ENCODE measurements around the gene PPP1R9B.

The PPP1R9B gene

DNA sequence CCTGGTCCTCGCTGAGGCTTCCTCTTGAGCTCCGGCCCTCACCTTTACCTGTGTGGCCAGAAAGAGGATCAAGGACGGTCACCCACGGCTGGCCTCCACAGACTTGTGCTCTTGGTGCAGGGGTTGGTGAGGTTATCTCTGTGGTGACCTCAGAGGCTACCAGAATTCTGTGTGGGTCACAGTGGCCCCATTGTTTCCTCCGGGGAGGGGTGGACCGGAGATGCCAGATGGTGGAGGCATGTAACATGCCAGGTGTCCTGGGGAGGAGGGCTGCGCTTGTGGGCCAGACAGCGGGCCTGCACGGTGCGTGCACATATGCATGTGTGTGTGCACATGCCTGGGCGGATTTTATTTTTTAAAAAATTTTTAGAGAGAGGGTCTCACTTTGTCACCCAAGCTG, 21.7 kb upstream of the PPP1R9B start:
- Histone ChIP-seq H3K4me3 (ENCODE audit: low read length in 2 of 2) (no peak overlapping the region), H3K36me3 (ENCODE audit: control insufficient read depth in 2 of 2, insufficient read depth in 2 of 2, low read length in 2 of 2) (no peaks in the 10 kb centered on the region), H3K4me1 (ENCODE audit: control insufficient read depth in 2 of 2, insufficient read depth in 2 of 2, low read length in 2 of 2) (peaks cover 2 to 8% of the 10 kb centered on the region in 2 donors), H3K27me3 (ENCODE audit: control insufficient read depth in 2 of 2, insufficient read depth in 2 of 2, low read length in 2 of 2) (no peaks in the 10 kb centered on the region), H3K27ac (ENCODE audit: low read depth in 2 of 2, low read length in 2 of 2) (no peak overlapping the region), H3K9me3 (ENCODE audit: control insufficient read depth in 2 of 2, low read length in 2 of 2) (no peaks in the 10 kb centered on the region), H3K9ac (ENCODE audit: low read depth in 1 of 2, low read length in 2 of 2) (no peak overlapping the region)

DNA sequence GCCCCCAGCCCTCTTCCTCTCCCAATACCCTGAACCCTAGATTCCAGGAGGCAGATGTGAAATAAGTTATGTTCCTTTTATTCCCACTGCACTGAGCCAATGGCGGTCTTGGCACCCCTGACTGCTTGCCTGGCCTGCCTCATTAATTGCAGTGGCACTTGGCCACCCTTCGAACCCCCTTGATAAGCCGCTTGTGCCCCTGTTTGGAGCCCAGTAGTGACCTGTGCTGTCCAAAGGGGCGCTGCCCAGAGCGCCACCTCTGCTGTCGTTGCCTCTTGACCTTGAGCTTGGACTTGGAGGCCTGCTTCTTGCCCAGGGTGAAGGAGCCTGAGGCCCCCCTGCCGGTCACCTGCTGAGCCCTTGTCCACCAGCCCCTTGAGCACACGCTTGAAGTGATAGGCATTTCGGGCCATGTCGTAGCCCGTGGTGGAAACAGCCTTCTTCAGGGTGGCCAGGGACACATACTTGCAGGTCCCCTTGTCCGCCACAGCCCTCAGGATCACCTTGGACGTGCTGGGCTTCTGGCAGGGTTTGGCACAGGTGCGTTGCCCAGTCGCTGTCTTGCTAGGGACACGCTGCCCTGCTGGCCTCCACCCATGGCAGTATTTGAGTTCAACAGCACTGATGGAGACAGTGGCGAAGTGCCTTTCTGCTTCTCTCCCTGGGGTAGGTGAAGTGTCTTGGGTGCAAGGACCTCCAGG, 21.0 kb upstream of the PPP1R9B start:
- H3K27ac ChIP-seq (ENCODE audit: low read depth in 2 of 2, low read length in 2 of 2): no peak overlapping the region

DNA sequence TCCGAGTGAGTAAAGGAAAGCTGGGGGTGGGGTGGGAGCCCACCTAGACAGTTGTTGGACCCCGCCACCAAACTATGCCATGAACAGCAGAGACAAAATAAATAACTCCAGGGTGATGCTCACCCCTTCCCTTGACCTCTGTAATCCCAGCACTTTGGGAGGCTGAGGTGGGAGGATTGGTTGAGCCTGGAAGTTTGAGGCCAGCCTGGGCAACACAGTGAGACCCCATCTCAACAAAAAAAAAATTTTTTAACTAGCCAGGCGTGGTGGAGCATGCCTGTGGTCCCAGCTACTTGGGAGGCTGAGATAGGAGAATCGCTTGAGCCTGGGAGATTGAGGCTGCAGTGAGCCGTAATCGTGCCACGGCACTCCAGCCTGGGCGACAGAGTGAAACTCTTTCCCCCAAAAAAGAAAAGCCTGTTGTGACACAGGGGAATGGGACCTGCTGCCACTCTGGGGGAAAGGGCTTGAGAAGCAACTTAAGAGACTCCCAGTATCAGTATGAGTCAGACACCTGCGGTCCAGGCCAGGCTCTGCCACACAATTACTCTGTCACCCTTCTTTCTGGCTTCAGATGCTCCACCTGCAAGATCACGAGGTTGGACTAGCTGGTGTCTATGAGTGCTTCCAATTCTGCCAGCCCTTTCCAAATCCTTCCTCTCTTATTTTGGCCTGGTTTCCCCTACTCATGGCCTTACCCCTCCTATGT, 20.3 kb upstream of the PPP1R9B start:
- no peak overlapping the region for H3K4me3 ChIP-seq (ENCODE audit: low read length in 2 of 2)
- no peaks in the 10 kb centered on the region for H3K27me3 ChIP-seq (ENCODE audit: control insufficient read depth in 2 of 2, insufficient read depth in 2 of 2, low read length in 2 of 2)
- H3K9me3 ChIP-seq (ENCODE audit: control insufficient read depth in 2 of 2, low read length in 2 of 2): no peaks in the 10 kb centered on the region
- no peak overlapping the region for H3K27ac ChIP-seq (ENCODE audit: low read depth in 2 of 2, low read length in 2 of 2)
- no peaks in the 10 kb centered on the region for H3K36me3 ChIP-seq (ENCODE audit: control insufficient read depth in 2 of 2, insufficient read depth in 2 of 2, low read length in 2 of 2)
- H3K9ac ChIP-seq (ENCODE audit: low read depth in 1 of 2, low read length in 2 of 2): no peak overlapping the region
- peaks cover 2 to 6% of the 10 kb centered on the region in 2 donors for H3K4me1 ChIP-seq (ENCODE audit: control insufficient read depth in 2 of 2, insufficient read depth in 2 of 2, low read length in 2 of 2)

More for the DNA sequence above, 21.0 kb upstream of the PPP1R9B start:
- H3K36me3 ChIP-seq (ENCODE audit: control insufficient read depth in 2 of 2, insufficient read depth in 2 of 2, low read length in 2 of 2): no peaks in the 10 kb centered on the region
- no peak overlapping the region for H3K4me3 ChIP-seq (ENCODE audit: low read length in 2 of 2)
- H3K4me1 ChIP-seq (ENCODE audit: control insufficient read depth in 2 of 2, insufficient read depth in 2 of 2, low read length in 2 of 2): peaks cover 2 to 8% of the 10 kb centered on the region in 2 donors
- no peaks in the 10 kb centered on the region for H3K27me3 ChIP-seq (ENCODE audit: control insufficient read depth in 2 of 2, insufficient read depth in 2 of 2, low read length in 2 of 2)
- no peaks in the 10 kb centered on the region for H3K9me3 ChIP-seq (ENCODE audit: control insufficient read depth in 2 of 2, low read length in 2 of 2)
- no peak overlapping the region for H3K9ac ChIP-seq (ENCODE audit: low read depth in 1 of 2, low read length in 2 of 2)

DNA sequence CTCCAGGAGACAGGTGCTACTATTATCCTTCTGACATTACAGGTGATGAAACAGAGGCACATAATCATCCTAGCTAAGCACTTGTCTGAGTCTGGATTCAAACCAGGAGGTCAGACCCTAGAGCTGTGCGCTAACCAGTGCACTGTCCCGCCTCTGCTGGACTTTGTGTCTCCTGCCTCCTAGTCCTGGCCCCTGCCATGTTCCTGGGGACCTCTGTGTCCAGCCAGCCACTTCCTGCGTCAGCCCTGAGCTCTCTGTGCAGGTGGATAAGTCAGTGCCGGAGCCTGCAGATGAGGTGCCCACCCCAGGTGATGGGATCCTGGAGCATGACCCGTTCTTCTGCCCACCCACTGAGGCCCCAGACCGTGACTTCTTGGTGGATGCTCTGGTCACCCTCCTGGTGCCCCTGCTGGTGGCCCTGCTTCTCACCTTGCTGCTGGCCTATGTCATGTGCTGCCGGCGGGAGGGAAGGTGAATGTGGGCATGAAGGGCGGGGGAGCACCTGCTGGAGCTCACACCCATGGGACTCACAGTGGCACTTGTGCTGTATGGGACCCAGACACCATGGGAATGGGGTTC, 19.5 kb upstream of the PPP1R9B start:
- no peaks in the 10 kb centered on the region for H3K9me3 ChIP-seq (ENCODE audit: control insufficient read depth in 2 of 2, low read length in 2 of 2)
- H3K27me3 ChIP-seq (ENCODE audit: control insufficient read depth in 2 of 2, insufficient read depth in 2 of 2, low read length in 2 of 2): no peaks in the 10 kb centered on the region
- H3K9ac ChIP-seq (ENCODE audit: low read depth in 1 of 2, low read length in 2 of 2): no peak overlapping the region
- H3K36me3 ChIP-seq (ENCODE audit: control insufficient read depth in 2 of 2, insufficient read depth in 2 of 2, low read length in 2 of 2): no peaks in the 10 kb centered on the region
- no peak overlapping the region for H3K27ac ChIP-seq (ENCODE audit: low read depth in 2 of 2, low read length in 2 of 2)
- no peak overlapping the region for H3K4me3 ChIP-seq (ENCODE audit: low read length in 2 of 2)
- peaks cover 2 to 8% of the 10 kb centered on the region in 2 donors for H3K4me1 ChIP-seq (ENCODE audit: control insufficient read depth in 2 of 2, insufficient read depth in 2 of 2, low read length in 2 of 2)

DNA sequence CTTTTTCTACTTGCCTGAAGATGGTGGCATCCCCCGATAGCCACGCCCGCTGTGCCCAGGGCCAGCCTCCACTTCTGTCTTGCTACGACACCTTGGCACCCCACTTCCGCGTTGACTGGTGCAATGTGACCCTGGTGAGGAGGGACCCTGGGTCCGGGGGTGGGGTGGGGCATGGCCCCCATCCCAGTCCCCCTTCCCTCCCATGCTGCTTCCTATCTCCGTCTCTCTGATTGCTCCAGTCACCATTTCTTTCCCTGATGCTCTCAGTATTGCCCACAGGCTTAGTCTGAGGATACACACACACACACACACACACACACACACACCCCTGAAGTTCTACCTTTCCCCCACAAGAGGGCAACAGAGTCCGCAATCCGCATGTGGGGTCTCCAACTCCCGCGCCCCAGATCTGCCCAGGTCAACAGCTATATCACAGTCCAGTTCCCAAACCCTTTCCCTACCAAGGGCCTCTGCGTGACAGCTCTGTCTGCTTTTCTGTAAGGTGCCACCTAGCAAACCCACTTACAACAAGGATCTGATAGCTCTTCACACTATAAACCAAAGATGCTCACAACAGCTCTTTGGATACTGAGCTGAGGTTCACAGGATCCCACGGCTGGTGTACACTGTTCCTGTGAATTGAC, 18.8 kb upstream of the PPP1R9B start:
- H3K9ac ChIP-seq (ENCODE audit: low read depth in 1 of 2, low read length in 2 of 2): no peak overlapping the region
- no peak overlapping the region for H3K27ac ChIP-seq (ENCODE audit: low read depth in 2 of 2, low read length in 2 of 2)
- H3K27me3 ChIP-seq (ENCODE audit: control insufficient read depth in 2 of 2, insufficient read depth in 2 of 2, low read length in 2 of 2): no peaks in the 10 kb centered on the region
- H3K4me1 ChIP-seq (ENCODE audit: control insufficient read depth in 2 of 2, insufficient read depth in 2 of 2, low read length in 2 of 2): peaks cover 2 to 8% of the 10 kb centered on the region in 2 donors
- H3K4me3 ChIP-seq (ENCODE audit: low read length in 2 of 2): no peak overlapping the region
- H3K36me3 ChIP-seq (ENCODE audit: control insufficient read depth in 2 of 2, insufficient read depth in 2 of 2, low read length in 2 of 2): no peaks in the 10 kb centered on the region
- H3K9me3 ChIP-seq (ENCODE audit: control insufficient read depth in 2 of 2, low read length in 2 of 2): no peaks in the 10 kb centered on the region

DNA sequence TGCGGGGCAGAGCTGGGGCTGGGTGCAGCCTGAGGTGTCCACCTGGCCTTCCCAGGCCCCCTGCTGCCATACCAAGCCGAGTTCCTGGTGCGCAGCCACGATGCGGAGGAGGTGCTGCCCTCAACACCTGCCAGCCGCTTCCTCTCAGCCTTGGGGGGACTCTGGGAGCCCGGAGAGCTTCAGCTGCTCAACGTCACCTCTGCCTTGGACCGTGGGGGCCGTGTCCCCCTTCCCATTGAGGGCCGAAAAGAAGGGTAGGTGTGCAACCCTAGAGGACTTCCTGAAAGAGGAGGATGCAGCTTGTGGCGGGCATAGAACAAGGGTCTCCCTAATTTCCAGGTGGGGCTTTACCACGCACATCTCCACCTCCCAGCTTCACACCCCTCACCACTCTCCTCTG, 17.8 kb upstream of the PPP1R9B start:
- H3K9ac ChIP-seq (ENCODE audit: low read depth in 1 of 2, low read length in 2 of 2): no peak overlapping the region
- no peaks in the 10 kb centered on the region for H3K36me3 ChIP-seq (ENCODE audit: control insufficient read depth in 2 of 2, insufficient read depth in 2 of 2, low read length in 2 of 2)
- H3K4me1 ChIP-seq (ENCODE audit: control insufficient read depth in 2 of 2, insufficient read depth in 2 of 2, low read length in 2 of 2): peaks cover 2 to 6% of the 10 kb centered on the region in 2 donors
- H3K27me3 ChIP-seq (ENCODE audit: control insufficient read depth in 2 of 2, insufficient read depth in 2 of 2, low read length in 2 of 2): no peaks in the 10 kb centered on the region
- H3K9me3 ChIP-seq (ENCODE audit: control insufficient read depth in 2 of 2, low read length in 2 of 2): no peaks in the 10 kb centered on the region
- no peak overlapping the region for H3K27ac ChIP-seq (ENCODE audit: low read depth in 2 of 2, low read length in 2 of 2)
- no peak overlapping the region for H3K4me3 ChIP-seq (ENCODE audit: low read length in 2 of 2)

DNA sequence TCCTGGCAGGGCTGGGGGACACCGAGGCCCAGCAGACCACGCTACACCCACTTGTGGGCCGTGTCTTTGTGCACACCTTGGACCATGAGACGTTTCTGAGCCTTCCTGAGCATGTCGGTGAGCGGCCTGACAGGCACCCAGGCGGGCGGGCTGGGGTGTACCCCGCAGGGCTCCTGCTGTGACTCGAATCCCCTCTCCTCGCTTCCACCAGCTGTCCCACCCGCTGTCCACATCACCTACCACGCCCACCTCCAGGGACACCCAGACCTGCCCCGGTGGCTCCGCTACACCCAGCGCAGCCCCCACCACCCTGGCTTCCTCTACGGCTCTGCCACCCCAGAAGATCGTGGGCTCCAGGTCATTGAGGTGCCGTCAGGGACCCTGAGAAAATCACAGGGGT, 16.9 kb upstream of the PPP1R9B start:
- Histone ChIP-seq H3K9ac (ENCODE audit: low read depth in 1 of 2, low read length in 2 of 2) (no peak overlapping the region), H3K9me3 (ENCODE audit: control insufficient read depth in 2 of 2, low read length in 2 of 2) (no peaks in the 10 kb centered on the region), H3K27me3 (ENCODE audit: control insufficient read depth in 2 of 2, insufficient read depth in 2 of 2, low read length in 2 of 2) (no peaks in the 10 kb centered on the region), H3K4me1 (ENCODE audit: control insufficient read depth in 2 of 2, insufficient read depth in 2 of 2, low read length in 2 of 2) (peaks cover 0 to 6% of the 10 kb centered on the region in 2 donors), H3K27ac (ENCODE audit: low read depth in 2 of 2, low read length in 2 of 2) (no peak overlapping the region), H3K36me3 (ENCODE audit: control insufficient read depth in 2 of 2, insufficient read depth in 2 of 2, low read length in 2 of 2) (no peaks in the 10 kb centered on the region), H3K4me3 (ENCODE audit: low read length in 2 of 2) (no peak overlapping the region)

DNA sequence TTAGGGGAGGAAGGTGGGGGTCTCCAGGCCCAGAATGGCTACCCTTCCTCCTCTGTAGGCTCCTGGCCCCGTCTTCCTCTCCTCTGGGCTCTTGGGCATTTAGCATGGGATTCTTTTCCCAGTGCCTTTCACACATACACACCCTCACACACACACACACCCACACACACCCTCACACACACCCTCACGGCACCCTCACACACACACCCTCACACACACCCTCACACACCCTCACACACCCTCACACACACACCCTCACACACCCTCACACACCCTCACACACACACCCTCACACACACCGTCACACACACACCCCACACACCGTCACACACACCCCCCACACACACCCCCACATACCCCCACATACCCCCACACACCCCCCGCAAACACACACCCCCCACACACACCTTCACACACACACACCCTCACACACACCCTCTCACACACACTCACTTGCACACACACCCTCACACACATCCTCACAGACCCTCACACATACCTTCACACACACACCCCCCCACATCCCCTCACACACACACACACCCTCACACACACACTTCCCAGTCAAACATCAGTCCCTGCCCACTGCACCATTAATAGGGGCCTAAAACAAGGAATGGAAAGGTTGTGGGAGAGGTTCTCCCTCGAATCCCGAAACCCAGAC, 16.2 kb upstream of the PPP1R9B start:
- no peaks in the 10 kb centered on the region for H3K36me3 ChIP-seq (ENCODE audit: control insufficient read depth in 2 of 2, insufficient read depth in 2 of 2, low read length in 2 of 2)
- H3K4me1 ChIP-seq (ENCODE audit: control insufficient read depth in 2 of 2, insufficient read depth in 2 of 2, low read length in 2 of 2): peaks cover 2 to 7% of the 10 kb centered on the region in 2 donors
- H3K4me3 ChIP-seq (ENCODE audit: low read length in 2 of 2): peak overlapping the region in 1 of 2 donors; percentile 17
- H3K9me3 ChIP-seq (ENCODE audit: control insufficient read depth in 2 of 2, low read length in 2 of 2): no peaks in the 10 kb centered on the region
- H3K9ac ChIP-seq (ENCODE audit: low read depth in 1 of 2, low read length in 2 of 2): no peak overlapping the region
- peak overlapping the region in 1 of 2 donors; percentile 63 for H3K27ac ChIP-seq (ENCODE audit: low read depth in 2 of 2, low read length in 2 of 2)
- no peaks in the 10 kb centered on the region for H3K27me3 ChIP-seq (ENCODE audit: control insufficient read depth in 2 of 2, insufficient read depth in 2 of 2, low read length in 2 of 2)

DNA sequence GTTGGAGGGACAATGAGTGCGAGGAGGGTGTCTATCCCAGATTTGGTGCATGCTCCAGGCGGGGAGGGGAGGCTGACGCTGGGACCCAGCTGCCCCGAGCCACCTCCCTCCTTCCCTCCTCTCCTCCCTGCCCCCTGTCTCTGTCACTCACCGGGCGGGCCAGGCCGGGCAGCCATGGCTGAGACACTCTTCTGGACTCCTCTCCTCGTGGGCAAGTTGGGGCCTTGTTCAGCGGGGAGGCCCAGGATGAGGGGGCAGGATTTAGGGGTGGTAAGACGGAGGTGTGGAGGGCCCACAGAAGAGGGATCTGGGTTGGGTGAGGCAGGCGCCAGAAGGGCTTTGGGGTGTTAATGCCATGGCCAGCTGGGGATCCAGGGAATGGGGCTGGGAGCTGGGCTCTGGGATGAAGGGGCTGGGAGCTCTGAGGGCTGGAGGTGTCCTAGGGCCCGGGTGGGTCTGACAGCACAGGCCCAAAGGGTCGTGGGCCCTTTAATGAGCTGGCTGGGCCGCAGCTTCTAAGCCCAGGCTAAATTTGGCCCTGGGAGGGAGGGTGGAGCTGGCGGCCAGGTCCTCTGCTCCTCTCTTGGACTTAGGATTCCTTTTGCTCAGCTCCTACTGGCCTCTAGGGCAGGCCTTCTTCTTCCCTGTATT, 15.5 kb upstream of the PPP1R9B start, which contains the start of gene SGCA:
Gene SGCA (plus strand): TSS at position 139 of the 651 bp plus-strand sequence. CDS start 36 bp downstream, at position 175.
- Histone ChIP-seq H3K9me3 (ENCODE audit: control insufficient read depth in 2 of 2, low read length in 2 of 2) (no peaks in the 10 kb centered on the region), H3K36me3 (ENCODE audit: control insufficient read depth in 2 of 2, insufficient read depth in 2 of 2, low read length in 2 of 2) (no peaks in the 10 kb centered on the region), H3K4me1 (ENCODE audit: control insufficient read depth in 2 of 2, insufficient read depth in 2 of 2, low read length in 2 of 2) (peaks cover 9 to 14% of the 10 kb centered on the region in 2 donors), H3K27ac (ENCODE audit: low read depth in 2 of 2, low read length in 2 of 2) (peak within 1 kb of the TSS; percentile 46 to 63), H3K9ac (ENCODE audit: low read depth in 1 of 2, low read length in 2 of 2) (no peak within 1 kb of the TSS), H3K4me3 (ENCODE audit: low read length in 2 of 2) (peak within 1 kb of the TSS in 1 of 2 donors; percentile 17), H3K27me3 (ENCODE audit: control insufficient read depth in 2 of 2, insufficient read depth in 2 of 2, low read length in 2 of 2) (no peaks in the 10 kb centered on the region)

Measured in mucosa of rectum (tissue), 2 donors.